ENCODE measurements around the gene CACNB2. TPM values are rescaled to one million over a fixed set of nuclear protein-coding genes. Genes with fewer than 3 reads are reported as not detected.

CACNB2 gene
- total RNA-seq, 2 donors from 2014 or later: 1.9 to 4.6 TPM

GRCh38 chr10:18271491-18271890 is 131.3 kb downstream of the CACNB2 start:
- Mint-ChIP-seq H3K27me3 (ENCODE audit: insufficient read depth) (peaks cover 1% of the 10 kb centered on the region), H3K36me3 (ENCODE audit: low read depth) (no peaks in the 10 kb centered on the region), H3K27ac (no peak overlapping the region), H3K4me1 (peaks cover 4% of the 10 kb centered on the region), H3K4me3 (no peak overlapping the region), H3K9me3 (no peaks in the 10 kb centered on the region)
- Histone ChIP-seq H3K27ac (ENCODE audit: low read depth, low read length) (no peak overlapping the region), H3K4me3 (ENCODE audit: low read length) (no peak overlapping the region), H3K9me3 (ENCODE audit: control insufficient read depth, low read length) (no peaks in the 10 kb centered on the region), H3K27me3 (ENCODE audit: control insufficient read depth, insufficient read depth, low read length, poor library complexity, severe bottlenecking) (no peaks in the 10 kb centered on the region), H3K4me1 (ENCODE audit: control insufficient read depth, insufficient read depth, low read length) (no peaks in the 10 kb centered on the region), H3K36me3 (ENCODE audit: control insufficient read depth, insufficient read depth, low read length) (no peaks in the 10 kb centered on the region), H3K9ac (ENCODE audit: extremely low read depth, low read length, poor library complexity, severe bottlenecking) (no peak overlapping the region)
- DNase-seq: no peak
- WGBS, 2 experiments (ENCODE audit: insufficient coverage in 1 of 2, insufficient read length in 1 of 2): 73% methylated on average over 3 of the region's 3 CpGs; no CpG with 5 or more reads in 1 of the 2 experiments
- TF ChIP-seq, protein P1, sequence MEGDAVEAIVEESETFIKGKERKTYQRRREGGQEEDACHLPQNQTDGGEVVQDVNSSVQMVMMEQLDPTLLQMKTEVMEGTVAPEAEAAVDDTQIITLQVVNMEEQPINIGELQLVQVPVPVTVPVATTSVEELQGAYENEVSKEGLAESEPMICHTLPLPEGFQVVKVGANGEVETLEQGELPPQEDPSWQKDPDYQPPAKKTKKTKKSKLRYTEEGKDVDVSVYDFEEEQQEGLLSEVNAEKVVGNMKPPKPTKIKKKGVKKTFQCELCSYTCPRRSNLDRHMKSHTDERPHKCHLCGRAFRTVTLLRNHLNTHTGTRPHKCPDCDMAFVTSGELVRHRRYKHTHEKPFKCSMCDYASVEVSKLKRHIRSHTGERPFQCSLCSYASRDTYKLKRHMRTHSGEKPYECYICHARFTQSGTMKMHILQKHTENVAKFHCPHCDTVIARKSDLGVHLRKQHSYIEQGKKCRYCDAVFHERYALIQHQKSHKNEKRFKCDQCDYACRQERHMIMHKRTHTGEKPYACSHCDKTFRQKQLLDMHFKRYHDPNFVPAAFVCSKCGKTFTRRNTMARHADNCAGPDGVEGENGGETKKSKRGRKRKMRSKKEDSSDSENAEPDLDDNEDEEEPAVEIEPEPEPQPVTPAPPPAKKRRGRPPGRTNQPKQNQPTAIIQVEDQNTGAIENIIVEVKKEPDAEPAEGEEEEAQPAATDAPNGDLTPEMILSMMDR (conservative IDR thresholded peaks at IDR 0.05): peak; percentile 15

DNA sequence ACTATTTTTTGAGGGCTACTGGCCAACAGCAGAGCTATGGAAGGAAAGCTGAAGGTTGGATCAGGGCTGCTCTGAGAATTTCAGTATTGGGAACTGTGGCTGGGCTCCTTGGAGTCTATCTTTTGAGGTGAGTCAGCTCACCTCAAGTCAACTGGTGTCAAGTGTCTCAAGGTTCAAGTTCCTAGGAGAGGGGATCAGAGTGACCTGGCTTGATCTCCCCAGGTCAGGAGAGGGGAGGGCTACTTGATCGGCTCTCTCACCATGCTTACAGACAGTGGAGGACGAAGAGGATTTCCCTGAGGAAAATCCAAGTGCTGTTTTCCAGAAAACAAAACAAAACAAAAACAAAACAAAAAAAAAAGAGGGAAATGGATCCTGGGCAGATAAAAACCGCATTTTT is 132.8 kb downstream of the CACNB2 start:
- no peak overlapping the region for H3K4me3 ChIP-seq (ENCODE audit: low read length)
- H3K36me3 ChIP-seq (ENCODE audit: control insufficient read depth, insufficient read depth, low read length): no peaks in the 10 kb centered on the region
- H3K27ac ChIP-seq (ENCODE audit: low read depth, low read length): no peak overlapping the region
- Mint-ChIP-seq H3K36me3 (ENCODE audit: low read depth) (no peaks in the 10 kb centered on the region), H3K27me3 (ENCODE audit: insufficient read depth) (peaks cover 1% of the 10 kb centered on the region), H3K4me3 (no peak overlapping the region), H3K27ac (no peak overlapping the region), H3K4me1 (peaks cover 4% of the 10 kb centered on the region), H3K9me3 (no peaks in the 10 kb centered on the region)
- TF ChIP-seq, protein P1 (conservative IDR thresholded peaks at IDR 0.05): no peak
- no peaks in the 10 kb centered on the region for H3K4me1 ChIP-seq (ENCODE audit: control insufficient read depth, insufficient read depth, low read length)
- no peaks in the 10 kb centered on the region for H3K27me3 ChIP-seq (ENCODE audit: control insufficient read depth, insufficient read depth, low read length, poor library complexity, severe bottlenecking)
- DNase-seq: no peak
- WGBS, 2 experiments (ENCODE audit: insufficient coverage in 1 of 2, insufficient read length in 1 of 2): 91% methylated on average over 3 of the region's 3 CpGs; no CpG with 5 or more reads in 1 of the 2 experiments
- H3K9me3 ChIP-seq (ENCODE audit: control insufficient read depth, low read length): no peaks in the 10 kb centered on the region
- H3K9ac ChIP-seq (ENCODE audit: extremely low read depth, low read length, poor library complexity, severe bottlenecking): no peak overlapping the region

- Mint-ChIP-seq H3K27ac (no peak overlapping the region), H3K36me3 (ENCODE audit: low read depth) (no peaks in the 10 kb centered on the region), H3K4me3 (no peak overlapping the region), H3K27me3 (ENCODE audit: insufficient read depth) (no peaks in the 10 kb centered on the region), H3K4me1 (peaks cover 1% of the 10 kb centered on the region), H3K9me3 (no peaks in the 10 kb centered on the region)
- TF ChIP-seq, protein P1 (conservative IDR thresholded peaks at IDR 0.05): no peak
- Histone ChIP-seq H3K27me3 (ENCODE audit: control insufficient read depth, insufficient read depth, low read length, poor library complexity, severe bottlenecking) (no peaks in the 10 kb centered on the region), H3K27ac (ENCODE audit: low read depth, low read length) (no peak overlapping the region), H3K4me3 (ENCODE audit: low read length) (no peak overlapping the region), H3K36me3 (ENCODE audit: control insufficient read depth, insufficient read depth, low read length) (no peaks in the 10 kb centered on the region), H3K9ac (ENCODE audit: extremely low read depth, low read length, poor library complexity, severe bottlenecking) (no peak overlapping the region), H3K4me1 (ENCODE audit: control insufficient read depth, insufficient read depth, low read length) (no peaks in the 10 kb centered on the region), H3K9me3 (ENCODE audit: control insufficient read depth, low read length) (no peaks in the 10 kb centered on the region)
- WGBS, 2 experiments (ENCODE audit: insufficient coverage in 1 of 2, insufficient read length in 1 of 2): 93 to 100% methylated on average over 2 to 3 of the region's 3 CpGs
- DNase-seq: no peak
Measured at GRCh38 chr10:18278181-18278580, 138.0 kb downstream of the CACNB2 start.

Data from endodermal cell (in vitro differentiated cells).